Activated CD4-positive, alpha-beta T cell treated with anti-CD3 and anti-CD28 coated beads, Interleukin-2, amount 50 U/mL, for 48 hours (primary cell): ENCODE measurements around the gene PROM2.

Source experiments
- DNase-seq, 2 experiments: peaks; one replicate each; pipeline ENCODE4 v3.0.0-alpha.2; 2020

Gene PROM2

DNA sequence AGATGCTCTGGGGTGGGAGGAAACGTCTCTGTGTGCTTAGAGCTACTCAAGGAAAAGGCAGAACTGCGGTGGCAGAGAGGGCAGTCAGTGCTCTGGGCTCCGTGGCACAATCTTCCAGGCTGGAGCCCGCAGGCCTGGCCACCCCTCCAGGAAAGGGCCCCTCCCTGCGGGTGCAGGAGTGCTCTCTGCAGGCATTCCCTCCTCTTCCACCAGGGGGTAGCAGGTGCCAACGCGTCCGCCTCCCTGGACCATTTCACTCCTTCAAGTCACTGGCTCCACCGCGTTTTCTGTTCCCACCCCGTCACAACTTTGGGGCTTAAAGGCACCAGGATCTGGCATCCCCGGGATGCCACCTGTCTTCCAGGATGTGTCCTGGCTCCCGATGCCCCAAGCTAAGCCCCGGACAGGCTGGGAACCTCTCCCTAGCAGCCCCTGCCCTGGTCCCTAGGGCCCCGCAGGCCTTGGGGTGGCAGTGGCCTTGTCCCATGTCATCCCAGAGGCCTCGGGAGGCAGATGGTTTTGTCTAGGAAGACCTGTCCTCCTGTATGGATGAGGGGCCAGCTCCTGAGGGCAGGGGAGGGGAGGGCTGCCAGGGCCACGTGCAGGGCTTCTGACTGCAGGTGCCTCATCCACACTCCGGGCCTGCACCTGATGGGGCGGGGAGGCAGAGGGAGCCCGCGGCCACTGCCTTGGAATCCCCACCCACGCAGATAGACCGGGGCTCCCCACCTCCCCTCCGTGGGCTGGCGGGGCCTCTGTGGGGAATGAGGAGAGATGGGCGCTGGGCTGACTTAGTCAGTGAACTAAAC, 49.3 kb downstream of the PROM2 start:
- peak; percentile 5 to 15 for DNase-seq

DNA sequence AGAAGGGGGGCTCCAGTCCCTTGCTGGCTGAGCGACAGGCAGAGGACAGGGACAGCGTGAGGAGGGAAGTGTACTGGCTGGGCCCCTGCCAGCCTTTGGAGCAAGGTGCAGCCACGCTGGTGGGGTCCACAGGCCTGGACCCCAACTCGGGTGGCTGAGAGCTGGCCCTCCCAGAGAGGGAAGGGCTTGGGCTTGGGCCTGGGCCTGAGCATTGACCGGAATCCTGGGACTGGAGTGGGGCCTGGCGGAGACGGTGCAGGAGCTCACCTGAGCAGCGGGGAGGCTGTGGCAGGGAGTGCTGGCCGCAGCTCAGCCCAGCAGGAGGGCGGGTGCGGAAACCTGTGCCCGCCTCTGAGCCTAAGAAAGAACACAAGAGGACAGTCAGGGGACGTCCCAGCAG, 50.8 kb downstream of the PROM2 start:
- no peak for DNase-seq

DNA sequence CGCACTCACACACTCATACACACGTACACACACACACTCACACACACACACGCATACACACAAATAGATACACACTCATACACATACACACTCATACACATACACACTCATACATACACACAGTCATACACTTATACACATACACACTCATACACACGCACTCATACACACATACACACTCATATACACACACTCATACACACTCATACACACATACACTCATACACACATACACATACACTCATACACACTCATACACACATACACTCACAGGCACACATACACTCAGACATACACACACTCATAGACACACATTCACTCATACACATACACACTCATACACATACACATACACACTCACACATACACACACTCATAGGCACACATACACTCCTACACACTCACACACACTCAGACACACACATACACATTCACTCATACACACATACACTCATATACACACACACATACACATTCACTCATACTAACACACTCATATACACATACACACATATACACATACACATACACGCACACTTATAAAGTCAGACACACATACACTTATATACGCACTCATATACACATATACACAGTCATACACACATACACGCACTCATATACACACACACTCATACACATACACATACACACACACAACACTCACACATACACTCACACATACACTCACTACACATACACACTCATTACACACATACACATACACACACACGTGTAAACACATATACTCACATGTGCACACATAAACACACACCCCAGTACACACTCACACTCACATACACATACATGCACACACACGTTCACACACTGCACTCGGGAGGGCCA, 51.6 kb downstream of the PROM2 start:
- DNase-seq = no peak

DNA sequence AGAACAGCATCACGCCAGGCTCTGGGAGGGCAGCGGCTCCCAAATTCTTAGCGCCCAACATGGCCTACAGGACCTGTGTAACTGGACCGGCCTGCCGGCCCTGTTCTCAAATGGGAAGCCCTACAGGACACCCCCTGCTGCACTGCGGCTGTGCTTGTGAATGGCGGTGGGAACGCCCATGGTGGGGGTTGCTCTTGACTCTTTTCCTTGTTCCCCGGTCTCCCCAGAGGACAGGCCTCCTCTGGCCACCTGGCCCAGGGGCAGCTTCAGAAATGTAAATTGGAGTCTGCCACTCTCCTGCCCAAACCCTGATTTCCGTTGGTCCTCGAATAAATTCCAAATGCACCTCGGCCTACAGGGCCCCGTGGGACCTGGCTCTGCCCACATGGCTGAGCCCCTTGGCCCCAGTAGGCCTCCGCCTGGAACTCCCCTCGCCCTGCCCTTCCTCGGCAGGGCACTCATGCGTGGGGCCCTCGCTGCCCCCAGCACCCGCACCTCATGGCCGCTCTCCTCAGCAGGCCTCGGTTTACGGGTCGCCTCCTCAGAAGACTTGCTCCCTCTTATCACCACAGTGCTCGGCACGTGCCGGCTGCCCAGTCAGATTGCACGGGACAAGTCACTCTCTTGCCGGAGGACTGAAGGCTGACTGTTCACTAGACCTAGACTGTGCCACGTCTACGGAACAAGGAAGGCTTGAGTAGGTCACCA, 52.3 kb downstream of the PROM2 start:
- DNase-seq = no peak

DNA sequence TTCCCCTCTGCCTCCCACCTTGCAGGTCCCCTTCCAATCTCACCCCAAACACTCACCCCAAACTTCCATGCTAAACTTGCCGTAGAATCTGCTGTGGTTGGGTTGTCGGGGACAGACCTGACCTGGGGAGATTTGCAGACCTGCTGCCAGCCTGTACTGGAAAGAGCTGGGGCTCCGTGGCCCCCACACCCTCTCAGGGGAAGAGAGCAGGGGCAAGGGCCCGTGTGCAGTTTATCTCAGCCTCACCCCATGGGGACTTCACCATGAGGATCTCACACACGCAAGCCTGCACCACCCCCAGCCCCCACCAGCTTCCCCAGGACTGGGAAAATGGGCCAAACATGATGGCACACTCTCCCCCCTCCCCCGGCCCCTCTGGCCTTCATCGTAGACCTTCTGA, 53.6 kb downstream of the PROM2 start:
- DNase-seq = no peak

DNA sequence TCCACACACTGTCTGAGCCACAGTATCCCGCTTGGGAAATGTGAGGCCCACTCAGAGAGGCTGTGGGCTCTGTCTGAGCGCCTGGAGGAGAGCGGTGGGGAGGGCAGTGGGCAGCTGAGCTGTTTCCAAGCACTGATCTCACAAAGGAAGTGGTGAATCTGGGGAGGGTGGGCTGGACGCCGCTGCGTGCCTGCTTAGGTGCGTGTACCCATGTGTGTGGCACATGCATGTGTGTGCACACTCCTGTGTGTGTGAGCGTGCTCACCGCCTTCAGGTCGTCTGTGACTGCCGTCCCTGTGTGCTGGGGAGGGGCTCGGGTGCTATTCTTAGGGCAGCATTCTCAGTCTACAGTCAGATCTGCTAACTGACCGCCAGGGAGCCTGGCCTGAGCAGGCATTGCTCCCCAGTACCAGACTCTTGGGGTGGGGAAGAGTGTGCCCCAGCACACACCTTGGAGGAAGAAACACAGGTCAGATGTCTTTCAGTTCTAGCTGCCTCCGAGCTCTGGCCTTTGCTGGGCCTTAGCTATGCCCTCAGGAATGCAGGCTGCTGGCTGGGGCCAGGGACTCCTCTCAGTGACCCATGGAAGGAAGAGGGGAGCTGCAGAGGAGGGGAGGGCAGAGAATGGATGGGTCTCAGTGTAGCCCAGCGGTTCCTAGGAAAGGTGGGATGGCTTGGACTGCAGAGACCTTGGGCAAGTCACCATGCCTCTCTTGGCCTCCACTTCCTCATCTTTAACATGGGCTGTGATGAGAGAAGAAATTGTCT, 54.3 kb downstream of the PROM2 start:
- no peak for DNase-seq

DNA sequence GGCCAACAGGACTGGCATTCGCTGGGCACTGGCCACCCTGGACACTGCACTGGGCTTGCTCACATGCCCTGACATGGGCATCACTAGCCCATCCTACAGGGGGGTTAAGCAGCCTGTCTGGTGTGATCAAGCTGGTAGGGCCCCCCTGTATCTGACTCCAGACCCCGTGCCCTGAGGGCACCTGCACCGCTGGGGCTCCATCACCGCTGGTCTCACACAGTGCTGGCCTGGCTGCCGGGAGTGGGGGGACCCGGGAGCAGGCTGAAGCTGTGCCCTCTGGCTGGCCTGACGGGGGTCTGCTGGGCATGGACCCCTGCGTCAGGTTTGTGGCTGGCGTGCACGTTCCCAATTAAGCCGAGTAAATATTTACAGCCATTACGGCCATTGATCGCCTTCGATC, 55.2 kb downstream of the PROM2 start:
- no peak for DNase-seq

DNA sequence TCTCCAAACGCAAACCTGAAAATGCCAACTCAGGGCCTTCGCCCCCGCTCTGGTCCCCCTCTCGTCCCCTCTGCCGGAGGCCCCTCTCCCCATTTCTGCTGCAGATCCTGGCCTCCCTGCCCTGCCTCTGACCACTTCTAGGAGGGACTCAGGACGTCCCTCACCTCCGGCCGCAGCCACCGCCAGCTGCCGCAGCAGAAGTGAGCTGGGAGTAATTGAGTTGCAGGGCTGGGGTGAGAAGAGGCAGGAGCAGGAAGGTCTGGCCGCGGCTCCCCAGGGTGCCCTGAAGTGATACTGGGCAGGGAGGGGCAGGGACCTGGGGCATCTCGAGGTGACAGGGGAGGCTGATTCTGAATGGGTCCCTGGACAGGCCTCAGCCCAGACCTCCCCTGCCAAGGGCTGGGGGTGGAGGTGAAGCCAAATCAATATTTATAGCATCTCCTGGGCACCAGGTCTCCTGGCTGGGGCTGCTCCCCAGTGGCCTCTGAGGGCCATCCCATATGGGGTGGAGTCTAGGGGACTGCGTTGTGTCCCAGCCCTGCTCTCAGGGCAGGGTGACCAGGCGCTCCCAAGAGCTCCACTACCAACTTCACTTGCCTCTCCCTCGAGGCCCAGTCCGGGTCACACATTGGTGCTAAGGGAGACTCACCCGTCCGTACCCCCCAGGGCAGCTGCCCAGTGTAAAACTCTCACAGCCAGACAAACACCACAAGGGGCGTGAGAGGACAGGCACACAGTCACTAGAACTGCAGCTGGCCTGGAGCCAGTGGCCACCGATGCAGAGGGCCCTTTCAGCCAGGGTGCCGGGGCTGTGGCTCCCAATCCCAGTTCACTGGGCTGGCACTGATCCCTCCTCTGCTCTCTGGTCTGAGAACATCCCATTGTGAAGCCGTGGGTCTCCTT, 55.9 kb downstream of the PROM2 start:
- DNase-seq = no peak

DNA sequence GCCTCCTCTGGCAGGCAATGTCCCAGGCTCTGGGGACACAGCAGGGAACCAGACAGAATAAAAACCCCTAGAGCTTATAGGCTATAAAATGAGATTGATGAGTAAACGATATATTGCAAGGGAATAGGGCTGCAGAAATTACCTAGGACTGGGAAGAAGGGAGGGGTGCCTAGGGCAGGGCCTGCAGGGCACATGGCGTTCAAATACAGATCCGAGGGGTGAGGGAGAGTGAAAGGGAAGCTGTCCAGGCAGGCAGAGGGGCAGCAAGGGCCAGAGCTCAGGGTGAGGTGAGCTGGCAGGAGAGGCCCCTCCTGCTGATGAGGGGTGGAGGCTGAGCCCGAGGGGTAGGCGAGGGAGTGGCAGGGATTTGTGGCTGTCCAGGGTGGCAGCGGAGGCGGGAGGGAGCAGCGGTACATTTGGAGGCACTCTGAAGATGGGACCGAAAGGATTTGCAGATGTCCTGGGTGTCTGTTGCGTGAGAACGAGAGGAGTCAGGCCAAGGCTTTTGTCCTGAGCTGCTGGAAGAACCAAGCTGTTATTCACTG, 56.6 kb downstream of the PROM2 start:
- no peak for DNase-seq

DNA sequence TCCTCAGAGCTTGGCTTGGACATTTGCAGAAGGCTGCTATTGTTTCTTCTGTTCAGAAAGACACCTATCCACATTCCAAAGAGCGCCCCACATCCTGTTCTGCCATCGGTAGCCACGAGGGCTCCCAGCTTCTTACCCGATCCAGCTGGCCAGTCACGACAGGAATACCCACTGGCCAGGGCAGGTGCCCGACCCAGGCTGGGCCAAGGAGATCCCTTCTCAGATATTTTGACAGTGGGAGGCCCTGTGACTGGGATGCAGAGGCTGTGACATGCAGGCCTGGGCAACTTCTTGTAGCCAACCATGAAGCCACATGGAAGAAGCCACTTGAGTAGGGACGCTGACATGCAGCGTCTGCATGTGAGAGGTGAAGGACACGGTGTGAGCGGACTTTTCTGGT, 57.4 kb downstream of the PROM2 start:
- DNase-seq = no peak

DNA sequence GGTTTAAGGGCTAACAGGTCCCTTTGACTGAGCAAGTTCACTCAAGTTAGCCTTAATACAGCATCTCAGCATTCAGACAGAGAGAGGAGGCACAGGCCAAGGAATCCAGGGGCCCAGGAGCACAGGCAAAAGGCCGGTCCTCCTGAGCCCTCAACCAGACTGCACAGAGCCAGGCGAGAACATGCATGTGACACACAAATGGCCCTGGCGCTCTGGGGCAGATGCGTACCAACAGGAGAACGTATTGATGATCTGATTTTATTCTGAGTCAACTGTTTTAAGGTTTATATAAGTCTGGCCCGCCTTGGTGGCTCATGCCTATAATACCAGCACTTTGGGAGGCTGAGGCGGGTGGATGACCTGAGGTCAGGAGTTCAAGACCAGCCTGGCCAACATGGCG, 57.8 kb downstream of the PROM2 start:
- DNase-seq = no peak

DNA sequence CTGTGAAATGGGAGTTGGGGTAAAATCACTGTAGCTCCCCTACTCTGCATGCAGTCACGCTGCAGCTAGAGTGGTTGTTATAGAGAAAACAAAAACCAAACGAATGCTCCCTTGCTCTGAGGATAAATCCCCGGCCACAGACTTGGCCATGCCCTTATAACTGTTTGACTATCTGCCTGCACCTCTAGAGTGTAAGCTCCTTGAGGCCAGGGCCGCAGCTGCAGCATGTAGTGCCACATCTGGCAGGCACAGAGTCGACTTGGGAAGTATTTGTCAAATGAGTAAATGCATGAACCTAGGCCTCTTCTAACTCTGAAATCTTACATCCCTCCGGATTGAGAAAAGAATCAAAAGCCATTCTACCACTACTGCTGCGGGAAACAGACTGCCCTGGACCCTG, 58.8 kb downstream of the PROM2 start:
- no peak for DNase-seq

DNA sequence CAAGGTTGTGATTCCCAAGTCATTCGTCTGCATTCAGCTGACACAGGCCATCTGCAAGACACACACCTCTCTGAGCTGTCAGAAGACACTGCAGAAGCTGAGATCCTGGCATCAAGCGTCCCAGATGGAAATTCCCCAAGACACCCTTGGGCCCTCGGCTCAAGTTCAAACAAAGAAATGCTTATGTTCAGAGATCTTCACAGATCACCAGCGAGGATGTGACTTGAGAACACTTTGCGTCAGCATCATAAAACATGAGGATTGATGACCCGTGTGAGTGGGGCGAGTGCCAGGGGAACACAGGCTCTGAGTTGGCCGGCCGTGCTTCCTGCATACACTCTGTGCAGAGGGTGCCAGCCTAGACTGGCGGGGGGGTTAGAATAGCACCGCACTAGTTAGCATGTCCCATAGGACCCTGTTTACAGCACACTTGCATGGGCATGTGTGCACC, 59.7 kb downstream of the PROM2 start:
- DNase-seq = no peak

DNA sequence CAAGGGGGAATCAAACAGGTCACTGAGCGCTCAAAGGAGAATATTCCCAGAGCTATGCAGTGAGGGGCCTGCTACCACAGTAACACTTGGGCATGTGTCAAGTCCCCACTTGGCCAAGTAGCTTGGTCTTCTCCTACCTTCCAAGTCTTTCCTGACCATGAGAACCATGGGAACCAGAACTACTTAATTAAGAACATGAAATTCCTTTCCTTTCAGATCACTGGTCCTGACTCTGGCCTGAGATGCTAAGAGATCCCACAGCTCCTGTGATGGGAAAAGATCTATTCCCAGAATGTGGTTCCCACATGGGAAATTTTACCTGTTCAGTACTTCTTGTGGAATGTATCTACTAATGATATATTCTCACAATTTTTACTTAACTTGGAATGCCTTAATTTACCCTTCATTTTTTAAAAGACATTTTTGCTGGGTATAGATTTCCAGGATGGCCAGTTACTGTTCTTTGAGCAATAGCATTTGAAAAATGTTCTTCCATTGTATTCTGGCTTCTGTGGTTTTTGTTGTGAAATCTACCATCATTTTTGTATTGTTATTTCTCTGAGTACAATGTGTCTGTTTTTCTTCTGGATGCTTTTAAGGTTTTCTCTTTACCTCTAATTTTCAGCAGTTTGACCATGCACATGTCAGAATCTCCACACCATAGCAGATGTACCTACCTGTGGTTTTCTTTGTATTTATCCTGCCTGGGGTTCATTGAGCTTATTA, 60.8 kb downstream of the PROM2 start:
- DNase-seq = no peak

DNA sequence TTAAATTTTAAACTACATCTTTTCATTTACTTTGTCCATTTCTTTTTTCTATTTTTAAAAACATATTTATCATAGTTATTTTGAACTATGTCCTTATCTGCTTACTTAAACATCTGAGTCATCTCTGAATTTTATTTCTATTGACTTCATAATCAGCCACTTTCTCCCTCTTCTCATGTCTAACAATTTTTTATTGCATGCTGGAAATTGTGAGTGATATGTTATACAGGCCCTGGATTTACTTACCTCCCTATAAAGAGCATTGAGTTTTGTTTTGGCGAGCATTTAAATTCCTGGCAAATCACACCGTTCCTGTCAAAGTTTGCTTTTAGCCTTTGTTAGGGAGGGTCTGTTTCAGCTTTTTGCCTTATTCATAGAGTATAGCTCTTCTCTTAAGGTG, 62.2 kb downstream of the PROM2 start:
- DNase-seq = no peak

DNA sequence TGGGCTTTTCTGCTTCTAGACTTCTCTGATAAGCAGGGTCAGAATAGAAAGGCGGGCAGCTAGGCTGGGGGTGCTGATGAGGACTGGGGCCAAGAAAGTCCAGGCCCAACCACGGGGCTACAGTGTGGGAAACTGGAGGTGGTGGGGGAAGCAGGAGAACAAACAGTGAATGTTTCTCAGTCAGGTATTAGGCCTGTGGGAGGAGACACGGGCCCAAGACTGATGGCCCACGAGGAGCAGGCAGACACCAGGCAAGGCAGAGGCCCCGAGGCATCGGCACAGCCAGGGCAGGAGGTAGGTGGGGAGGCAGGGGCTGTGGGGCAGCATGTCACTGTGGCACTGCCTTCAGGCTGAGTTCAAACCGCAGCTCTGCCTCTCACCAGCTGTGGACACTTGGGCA, 63.6 kb downstream of the PROM2 start:
- no peak for DNase-seq
